SK-N-SH treated with all-trans-retinoic acid at 6 μM for 48 hours (cell line): Measurements from ENCODE around the gene PHLDB1.

Source experiments
- ATAC-seq: fragments of 200-7000 bp; cut with Tn5 transposase; 3 replicates; pipeline ENCODE4 v1.9.1; 2020; ENCODE audit warnings: mild to moderate bottlenecking, moderate library complexity
- ARNTL ChIP-seq: fragments of 450-650 bp; formaldehyde crosslinking; IDR thresholded peaks from 2 replicates; pipeline ENCODE4 v1.5.0; 2020; ENCODE audit warnings: low read depth, mild to moderate bottlenecking, moderate library complexity, borderline replicate concordance
- ESRRG ChIP-seq: fragments of 250-450 bp; sonication (Bioruptor Pico); IDR thresholded peaks from 2 replicates; pipeline ENCODE4 v1.6.1; 2021; ENCODE audit warnings: mild to moderate bottlenecking
- ISL1 ChIP-seq: fragments of 250-450 bp; sonication (Bioruptor Pico); IDR thresholded peaks from 2 replicates; pipeline ENCODE4 v2.1.2; 2022; ENCODE audit warnings: mild to moderate bottlenecking, moderate library complexity
- OSR1 ChIP-seq: fragments of 250-450 bp; sonication (Bioruptor Pico); IDR thresholded peaks from 2 replicates; pipeline ENCODE4 v1.8.0; 2022; ENCODE audit warnings: moderate library complexity, mild to moderate bottlenecking, inconsistent platforms
- PPARA ChIP-seq: fragments of 250-450 bp; sonication (Bioruptor Pico); IDR thresholded peaks from 2 replicates; pipeline ENCODE4 v1.5.0; 2020; ENCODE audit warnings: mild to moderate bottlenecking, borderline replicate concordance
- RARB ChIP-seq: fragments of 250-450 bp; sonication (Bioruptor Pico); IDR thresholded peaks from 2 replicates; pipeline ENCODE4 v1.8.0; 2021; ENCODE audit warnings: mild to moderate bottlenecking, moderate library complexity
- SNAI2 ChIP-seq: fragments of 250-450 bp; sonication (Bioruptor Pico); IDR thresholded peaks from 2 replicates; pipeline ENCODE4 v1.5.0; 2020; ENCODE audit warnings: mild to moderate bottlenecking, moderate library complexity
- TCF4 ChIP-seq: fragments of 250-450 bp; sonication (Bioruptor Pico); IDR thresholded peaks from 2 replicates; pipeline ENCODE4 v1.8.0; 2021; ENCODE audit warnings: mild to moderate bottlenecking, moderate library complexity, borderline replicate concordance
- ZC3H10 ChIP-seq: fragments of 250-450 bp; sonication (Bioruptor Pico); IDR thresholded peaks from 2 replicates; pipeline ENCODE4 v1.5.1; 2021; ENCODE audit warnings: mild to moderate bottlenecking, moderate library complexity
- ZFP3 ChIP-seq: fragments of 250-450 bp; sonication (Bioruptor Pico); IDR thresholded peaks from 2 replicates; pipeline ENCODE4 v1.5.0; 2020; ENCODE audit warnings: mild to moderate bottlenecking, moderate library complexity
- ZFP30 ChIP-seq: fragments of 450-650 bp; formaldehyde crosslinking; IDR thresholded peaks from 2 replicates; pipeline ENCODE4 v1.5.0; 2022; ENCODE audit warnings: mild to moderate bottlenecking, moderate library complexity
- ZNF70 ChIP-seq: fragments of 450-650 bp; formaldehyde crosslinking; IDR thresholded peaks from 2 replicates; pipeline ENCODE4 v1.5.0; 2020; ENCODE audit warnings: mild to moderate bottlenecking, moderate library complexity
- ZNF8 ChIP-seq: fragments of 450-650 bp; formaldehyde crosslinking; IDR thresholded peaks from 2 replicates; pipeline ENCODE4 v1.5.0; 2020; ENCODE audit warnings: mild to moderate bottlenecking, moderate library complexity
- TF ChIP-seq, protein P1 (sequence below): fragments of 250-450 bp; sonication (Bioruptor Pico); IDR thresholded peaks from 2 replicates; pipeline ENCODE4 v1.8.0; 2020; ENCODE audit warnings: mild to moderate bottlenecking, moderate library complexity, borderline replicate concordance
- TF ChIP-seq, protein P2 (sequence below): fragments of 250-450 bp; sonication (Bioruptor Pico); IDR thresholded peaks from 2 replicates; pipeline ENCODE4 v1.5.1; 2020; ENCODE audit warnings: low read depth, mild to moderate bottlenecking, moderate library complexity
- TF ChIP-seq, protein P3 (sequence below): fragments of 250-450 bp; sonication (Bioruptor Pico); IDR thresholded peaks from 2 replicates; pipeline ENCODE4 v1.5.1; 2021; ENCODE audit warnings: mild to moderate bottlenecking, moderate library complexity
- TF ChIP-seq, protein P4 (sequence below): fragments of 250-450 bp; sonication (Bioruptor Pico); IDR thresholded peaks from 2 replicates; pipeline ENCODE4 v1.8.0; 2021; ENCODE audit warnings: low read depth, mild to moderate bottlenecking, moderate library complexity, borderline replicate concordance
- TF ChIP-seq, protein P5 (sequence below): fragments of 250-450 bp; sonication (Bioruptor Pico); IDR thresholded peaks from 2 replicates; pipeline ENCODE4 v1.5.0; 2020; ENCODE audit warnings: mild to moderate bottlenecking, moderate library complexity

Gene PHLDB1

DNA sequence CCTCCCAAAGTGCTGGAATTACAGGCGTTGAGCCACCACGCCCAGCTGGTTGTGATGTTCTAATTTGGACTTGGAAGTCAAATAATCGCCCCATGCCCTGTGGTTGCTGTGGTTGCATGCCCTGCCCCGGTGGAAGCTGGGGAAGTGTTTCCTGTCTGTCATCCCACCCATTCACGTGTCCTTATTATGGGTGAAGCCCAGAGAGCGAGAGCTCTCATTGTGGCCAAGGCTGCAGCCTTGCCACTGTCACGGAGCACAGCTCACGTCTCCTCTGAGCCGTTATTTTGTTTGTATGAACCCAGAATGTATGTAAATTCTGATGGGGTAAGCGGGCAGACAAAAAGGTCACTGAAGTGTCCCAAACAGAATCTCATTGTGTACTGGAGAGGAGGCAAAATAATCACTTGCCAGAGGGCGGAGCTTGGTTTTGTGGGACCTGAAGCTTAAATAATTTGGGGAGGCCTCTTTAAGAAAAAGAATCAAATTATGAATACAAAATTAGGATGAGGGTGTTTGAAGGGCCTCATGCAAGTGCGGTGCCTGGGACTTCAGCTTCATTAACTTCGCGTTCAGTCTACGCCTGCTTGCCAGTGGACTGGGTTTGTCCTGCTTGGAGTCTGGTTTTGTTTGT, 97.8 kb downstream of the PHLDB1 start:
- ATAC-seq = no peak
- TF ChIP-seq PPARA (CRISPR knock-in tag) (no peak), ZNF70 (CRISPR knock-in tag) (no peak), ESRRG (CRISPR knock-in tag) (no peak), TCF4 (CRISPR knock-in tag) (no peak), ARNTL (CRISPR knock-in tag) (no peak), ZNF8 (CRISPR knock-in tag) (no peak), RARB (CRISPR knock-in tag) (no peak), ZFP3 (no peak), ZC3H10 (CRISPR knock-in tag) (no peak)
- TF ChIP-seq, protein P1, sequence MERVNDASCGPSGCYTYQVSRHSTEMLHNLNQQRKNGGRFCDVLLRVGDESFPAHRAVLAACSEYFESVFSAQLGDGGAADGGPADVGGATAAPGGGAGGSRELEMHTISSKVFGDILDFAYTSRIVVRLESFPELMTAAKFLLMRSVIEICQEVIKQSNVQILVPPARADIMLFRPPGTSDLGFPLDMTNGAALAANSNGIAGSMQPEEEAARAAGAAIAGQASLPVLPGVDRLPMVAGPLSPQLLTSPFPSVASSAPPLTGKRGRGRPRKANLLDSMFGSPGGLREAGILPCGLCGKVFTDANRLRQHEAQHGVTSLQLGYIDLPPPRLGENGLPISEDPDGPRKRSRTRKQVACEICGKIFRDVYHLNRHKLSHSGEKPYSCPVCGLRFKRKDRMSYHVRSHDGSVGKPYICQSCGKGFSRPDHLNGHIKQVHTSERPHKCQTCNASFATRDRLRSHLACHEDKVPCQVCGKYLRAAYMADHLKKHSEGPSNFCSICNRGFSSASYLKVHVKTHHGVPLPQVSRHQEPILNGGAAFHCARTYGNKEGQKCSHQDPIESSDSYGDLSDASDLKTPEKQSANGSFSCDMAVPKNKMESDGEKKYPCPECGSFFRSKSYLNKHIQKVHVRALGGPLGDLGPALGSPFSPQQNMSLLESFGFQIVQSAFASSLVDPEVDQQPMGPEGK (CRISPR knock-in tag) = no peak
- TF ChIP-seq, protein P2, sequence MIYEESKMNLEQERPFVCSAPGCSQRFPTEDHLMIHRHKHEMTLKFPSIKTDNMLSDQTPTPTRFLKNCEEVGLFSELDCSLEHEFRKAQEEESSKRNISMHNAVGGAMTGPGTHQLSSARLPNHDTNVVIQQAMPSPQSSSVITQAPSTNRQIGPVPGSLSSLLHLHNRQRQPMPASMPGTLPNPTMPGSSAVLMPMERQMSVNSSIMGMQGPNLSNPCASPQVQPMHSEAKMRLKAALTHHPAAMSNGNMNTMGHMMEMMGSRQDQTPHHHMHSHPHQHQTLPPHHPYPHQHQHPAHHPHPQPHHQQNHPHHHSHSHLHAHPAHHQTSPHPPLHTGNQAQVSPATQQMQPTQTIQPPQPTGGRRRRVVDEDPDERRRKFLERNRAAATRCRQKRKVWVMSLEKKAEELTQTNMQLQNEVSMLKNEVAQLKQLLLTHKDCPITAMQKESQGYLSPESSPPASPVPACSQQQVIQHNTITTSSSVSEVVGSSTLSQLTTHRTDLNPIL (CRISPR knock-in tag) = no peak
- TF ChIP-seq, protein P3, sequence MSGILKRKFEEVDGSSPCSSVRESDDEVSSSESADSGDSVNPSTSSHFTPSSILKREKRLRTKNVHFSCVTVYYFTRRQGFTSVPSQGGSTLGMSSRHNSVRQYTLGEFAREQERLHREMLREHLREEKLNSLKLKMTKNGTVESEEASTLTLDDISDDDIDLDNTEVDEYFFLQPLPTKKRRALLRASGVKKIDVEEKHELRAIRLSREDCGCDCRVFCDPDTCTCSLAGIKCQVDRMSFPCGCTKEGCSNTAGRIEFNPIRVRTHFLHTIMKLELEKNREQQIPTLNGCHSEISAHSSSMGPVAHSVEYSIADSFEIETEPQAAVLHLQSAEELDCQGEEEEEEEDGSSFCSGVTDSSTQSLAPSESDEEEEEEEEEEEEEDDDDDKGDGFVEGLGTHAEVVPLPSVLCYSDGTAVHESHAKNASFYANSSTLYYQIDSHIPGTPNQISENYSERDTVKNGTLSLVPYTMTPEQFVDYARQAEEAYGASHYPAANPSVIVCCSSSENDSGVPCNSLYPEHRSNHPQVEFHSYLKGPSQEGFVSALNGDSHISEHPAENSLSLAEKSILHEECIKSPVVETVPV = no peak

DNA sequence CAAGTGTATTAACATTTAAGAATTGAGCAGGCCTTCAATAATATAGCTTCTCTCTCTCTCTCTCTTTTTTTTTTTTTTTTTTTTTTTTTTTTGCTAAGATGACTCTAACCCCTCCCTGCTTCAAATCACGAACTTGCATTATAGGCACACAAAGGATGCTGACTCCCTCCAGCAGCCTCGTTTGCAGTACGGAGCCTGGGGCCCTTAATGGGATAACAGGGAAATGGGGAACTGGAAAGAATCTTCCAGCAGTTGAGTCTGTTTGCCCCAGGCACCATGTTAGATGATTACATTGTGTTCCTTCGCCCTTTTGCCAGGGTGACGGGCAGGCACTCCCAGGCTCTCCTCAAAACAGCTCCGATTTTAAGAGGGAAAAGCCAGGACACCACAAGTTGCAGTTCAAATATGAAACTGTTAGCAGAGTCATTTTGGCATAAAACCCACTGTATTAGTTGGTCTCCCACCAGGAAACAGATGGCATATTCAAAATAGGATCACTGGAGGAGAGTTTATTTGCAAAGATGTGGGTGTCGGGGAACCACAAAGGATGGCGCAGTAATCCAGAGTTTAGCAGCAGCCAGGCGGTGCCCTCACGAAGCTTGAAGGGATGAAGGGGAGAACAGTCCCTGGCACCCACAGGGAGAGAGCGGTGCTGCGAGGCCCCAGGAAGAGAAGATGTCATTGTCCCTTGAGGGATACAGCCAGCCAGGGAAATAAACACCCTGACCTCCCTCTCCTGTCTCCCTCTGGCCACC, 98.6 kb downstream of the PHLDB1 start:
- no peak for ATAC-seq
- TF ChIP-seq SNAI2 (CRISPR knock-in tag) = no peak
- TF ChIP-seq, protein P2 (CRISPR knock-in tag) = no peak
- TF ChIP-seq ZFP30 (CRISPR knock-in tag) = no peak
- TF ChIP-seq, protein P4, sequence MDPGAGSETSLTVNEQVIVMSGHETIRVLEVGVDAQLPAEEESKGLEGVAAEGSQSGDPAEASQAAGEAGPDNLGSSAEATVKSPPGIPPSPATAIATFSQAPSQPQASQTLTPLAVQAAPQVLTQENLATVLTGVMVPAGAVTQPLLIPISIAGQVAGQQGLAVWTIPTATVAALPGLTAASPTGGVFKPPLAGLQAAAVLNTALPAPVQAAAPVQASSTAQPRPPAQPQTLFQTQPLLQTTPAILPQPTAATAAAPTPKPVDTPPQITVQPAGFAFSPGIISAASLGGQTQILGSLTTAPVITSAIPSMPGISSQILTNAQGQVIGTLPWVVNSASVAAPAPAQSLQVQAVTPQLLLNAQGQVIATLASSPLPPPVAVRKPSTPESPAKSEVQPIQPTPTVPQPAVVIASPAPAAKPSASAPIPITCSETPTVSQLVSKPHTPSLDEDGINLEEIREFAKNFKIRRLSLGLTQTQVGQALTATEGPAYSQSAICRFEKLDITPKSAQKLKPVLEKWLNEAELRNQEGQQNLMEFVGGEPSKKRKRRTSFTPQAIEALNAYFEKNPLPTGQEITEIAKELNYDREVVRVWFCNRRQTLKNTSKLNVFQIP (CRISPR knock-in tag) = no peak
- TF ChIP-seq, protein P5, sequence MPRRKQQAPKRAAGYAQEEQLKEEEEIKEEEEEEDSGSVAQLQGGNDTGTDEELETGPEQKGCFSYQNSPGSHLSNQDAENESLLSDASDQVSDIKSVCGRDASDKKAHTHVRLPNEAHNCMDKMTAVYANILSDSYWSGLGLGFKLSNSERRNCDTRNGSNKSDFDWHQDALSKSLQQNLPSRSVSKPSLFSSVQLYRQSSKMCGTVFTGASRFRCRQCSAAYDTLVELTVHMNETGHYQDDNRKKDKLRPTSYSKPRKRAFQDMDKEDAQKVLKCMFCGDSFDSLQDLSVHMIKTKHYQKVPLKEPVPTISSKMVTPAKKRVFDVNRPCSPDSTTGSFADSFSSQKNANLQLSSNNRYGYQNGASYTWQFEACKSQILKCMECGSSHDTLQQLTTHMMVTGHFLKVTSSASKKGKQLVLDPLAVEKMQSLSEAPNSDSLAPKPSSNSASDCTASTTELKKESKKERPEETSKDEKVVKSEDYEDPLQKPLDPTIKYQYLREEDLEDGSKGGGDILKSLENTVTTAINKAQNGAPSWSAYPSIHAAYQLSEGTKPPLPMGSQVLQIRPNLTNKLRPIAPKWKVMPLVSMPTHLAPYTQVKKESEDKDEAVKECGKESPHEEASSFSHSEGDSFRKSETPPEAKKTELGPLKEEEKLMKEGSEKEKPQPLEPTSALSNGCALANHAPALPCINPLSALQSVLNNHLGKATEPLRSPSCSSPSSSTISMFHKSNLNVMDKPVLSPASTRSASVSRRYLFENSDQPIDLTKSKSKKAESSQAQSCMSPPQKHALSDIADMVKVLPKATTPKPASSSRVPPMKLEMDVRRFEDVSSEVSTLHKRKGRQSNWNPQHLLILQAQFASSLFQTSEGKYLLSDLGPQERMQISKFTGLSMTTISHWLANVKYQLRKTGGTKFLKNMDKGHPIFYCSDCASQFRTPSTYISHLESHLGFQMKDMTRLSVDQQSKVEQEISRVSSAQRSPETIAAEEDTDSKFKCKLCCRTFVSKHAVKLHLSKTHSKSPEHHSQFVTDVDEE (CRISPR knock-in tag) = no peak

DNA sequence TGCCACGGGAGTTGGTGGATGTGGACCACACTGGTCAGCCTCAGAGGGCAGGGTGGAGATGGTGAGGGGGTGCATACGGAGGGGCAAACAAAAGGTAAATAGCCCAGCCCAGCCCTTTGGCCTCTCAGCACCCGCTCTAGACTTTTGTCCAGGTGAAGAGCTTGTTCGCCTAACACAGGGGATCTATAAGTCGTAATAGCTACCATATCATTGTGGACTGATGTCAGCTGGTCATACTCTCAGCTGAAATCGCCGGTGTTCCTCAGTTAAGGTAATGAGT, 99.1 kb downstream of the PHLDB1 start:
- TF ChIP-seq ISL1 (no peak), OSR1 (no peak), ZNF8 (CRISPR knock-in tag) (no peak), ZFP30 (CRISPR knock-in tag) (no peak), ZC3H10 (CRISPR knock-in tag) (no peak), ZNF70 (CRISPR knock-in tag) (no peak), ESRRG (CRISPR knock-in tag) (no peak), RARB (CRISPR knock-in tag) (no peak), PPARA (CRISPR knock-in tag) (no peak), ZFP3 (no peak)
- TF ChIP-seq, protein P3 = no peak
- TF ChIP-seq, protein P4 (CRISPR knock-in tag) = no peak
- TF ChIP-seq, protein P5 (CRISPR knock-in tag) = no peak
- ATAC-seq = no peak
